Activated CD4-positive, alpha-beta T cell treated with anti-CD3 and anti-CD28 coated beads for 1 hour (primary cell): ENCODE results near the gene SYN1.
"Not testable (repeated sequence)": the region's sequence is repeated elsewhere in the genome, so short reads cannot be mapped to it uniquely, and the experiment has no call there.

Source experiments
- DNase-seq: peaks from one replicate; pipeline ENCODE4 v3.0.0-alpha.2; 2020

SYN1 gene

DNA sequence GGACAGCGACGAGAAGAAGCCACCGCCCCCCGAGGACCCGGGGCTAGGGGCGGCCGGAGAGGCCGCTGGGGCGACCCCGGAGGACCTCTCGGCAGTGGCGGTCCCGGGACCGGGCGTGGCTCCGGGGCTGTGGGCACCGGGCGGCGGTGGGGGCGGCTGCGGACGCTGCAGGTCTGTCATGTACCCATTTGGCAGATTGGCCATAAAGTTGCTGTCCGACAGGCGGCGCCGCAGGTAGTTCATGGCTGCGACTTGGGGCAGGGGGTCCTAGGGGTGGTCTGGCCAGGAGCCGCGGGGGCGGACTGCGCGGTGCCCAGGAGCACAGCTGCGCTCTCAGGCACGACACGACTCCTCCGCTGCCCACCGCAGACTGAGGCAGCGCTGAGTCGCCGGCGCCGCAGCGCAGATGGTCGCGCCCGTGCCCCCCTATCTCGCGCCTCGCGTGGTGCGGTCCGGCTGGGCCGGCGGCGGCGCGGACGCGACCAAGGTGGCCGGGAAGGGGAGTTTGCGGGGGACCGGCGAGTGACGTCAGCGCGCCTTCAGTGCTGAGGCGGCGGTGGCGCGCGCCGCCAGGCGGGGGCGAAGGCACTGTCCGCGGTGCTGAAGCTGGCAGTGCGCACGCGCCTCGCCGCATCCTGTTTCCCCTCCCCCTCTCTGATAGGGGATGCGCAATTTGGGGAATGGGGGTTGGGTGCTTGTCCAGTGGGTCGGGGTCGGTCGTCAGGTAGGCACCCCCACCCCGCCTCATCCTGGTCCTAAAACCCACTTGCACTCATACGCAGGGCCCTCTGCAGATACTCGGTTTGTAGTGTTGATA lies at the start of gene SYN1:
Gene SYN1 (minus strand): TSS at position 372 of the 817 bp plus-strand sequence. CDS start 129 bp downstream, at position 243.
- peak; percentile 67 for DNase-seq

- DNase-seq, result not testable (repeated sequence)
Measured at GRCh38 chrX:47665797-47666196, 46.1 kb upstream of the SYN1 start.

DNA sequence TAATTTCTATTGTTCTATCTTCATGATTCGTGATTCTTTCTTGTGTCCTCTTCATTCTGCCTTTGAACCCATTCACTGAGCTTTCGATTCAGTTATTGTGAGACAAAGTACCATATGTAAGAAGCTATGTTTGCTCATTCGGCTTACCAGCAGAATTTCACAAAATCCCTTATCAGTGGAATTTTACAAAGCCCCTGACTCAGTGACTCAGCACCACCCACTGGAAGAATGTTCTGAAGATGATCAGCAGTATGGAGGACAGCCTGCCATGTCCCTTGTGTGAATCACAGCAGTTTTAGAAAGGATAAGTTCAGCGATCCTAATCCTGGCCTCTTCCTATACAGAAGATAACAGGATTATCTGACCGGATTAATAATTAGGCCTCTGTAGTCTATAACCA lies 45.1 kb upstream of the SYN1 start:
- DNase-seq, result no peak

GRCh38 chrX:47662144-47662657 lies 42.5 kb upstream of the SYN1 start:
- DNase-seq, result no peak

GRCh38 chrX:47661539-47661938 lies 41.9 kb upstream of the SYN1 start:
- no peak for DNase-seq

GRCh38 chrX:47659421-47659726 lies 39.7 kb upstream of the SYN1 start:
- no peak for DNase-seq

GRCh38 chrX:47658684-47659420 lies 39.2 kb upstream of the SYN1 start, which contains the start of gene UXT:
UXT (minus strand) TSS chrX:47659180; CDS start chrX:47658927, 253 bp downstream.
- peak; percentile 82 for DNase-seq

GRCh38 chrX:47658301-47658683 lies 38.6 kb upstream of the SYN1 start:
- no peak for DNase-seq

DNA sequence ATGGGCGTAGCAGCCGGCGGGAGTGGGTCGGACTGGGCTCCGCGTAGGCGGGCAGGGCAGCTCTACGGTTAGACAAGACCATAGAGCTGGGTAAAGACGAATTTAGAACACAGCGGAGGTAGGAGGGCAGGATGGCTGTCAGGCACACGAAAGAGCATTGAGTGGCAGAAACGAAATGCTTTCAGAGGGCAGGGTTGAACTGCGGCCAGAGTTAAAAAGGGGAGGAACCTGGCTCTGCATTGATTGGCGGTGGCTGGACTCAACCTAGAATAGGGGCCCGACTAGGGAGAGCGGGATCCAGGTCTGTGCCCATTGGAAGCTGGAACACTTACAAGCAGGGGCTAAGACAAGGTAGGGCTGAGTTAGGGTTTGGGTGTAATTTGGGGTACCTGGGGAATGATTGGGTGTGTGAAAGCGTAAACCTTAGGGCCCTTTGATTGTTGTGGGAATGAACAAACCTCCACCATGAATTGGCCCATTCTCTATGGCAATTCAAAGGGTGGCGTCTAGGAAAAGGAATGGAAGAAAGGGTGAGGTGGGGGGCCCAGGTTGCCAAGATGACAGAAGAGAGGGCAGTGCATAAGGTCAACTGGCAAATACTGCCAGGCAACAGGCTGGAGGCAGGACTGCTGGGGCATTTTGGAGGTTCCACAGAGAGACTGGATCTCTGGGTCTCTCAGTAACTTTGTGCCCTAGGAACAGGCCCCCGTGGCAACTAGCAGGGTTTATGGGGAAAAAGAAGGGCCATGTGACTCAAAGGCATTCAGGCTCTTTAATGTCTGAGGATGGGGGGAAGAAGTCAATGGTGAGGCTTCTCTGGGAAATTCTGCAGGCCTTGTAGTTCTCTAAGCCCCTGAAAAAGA lies 31.6 kb upstream of the SYN1 start:
- no peak for DNase-seq

GRCh38 chrX:47650164-47651042 lies 30.7 kb upstream of the SYN1 start, which contains the start of gene ELK1:
ELK1 (minus strand) TSS chrX:47650563; CDS start chrX:47641441, 9,122 bp downstream.
- DNase-seq, result peak; percentile 81

DNA sequence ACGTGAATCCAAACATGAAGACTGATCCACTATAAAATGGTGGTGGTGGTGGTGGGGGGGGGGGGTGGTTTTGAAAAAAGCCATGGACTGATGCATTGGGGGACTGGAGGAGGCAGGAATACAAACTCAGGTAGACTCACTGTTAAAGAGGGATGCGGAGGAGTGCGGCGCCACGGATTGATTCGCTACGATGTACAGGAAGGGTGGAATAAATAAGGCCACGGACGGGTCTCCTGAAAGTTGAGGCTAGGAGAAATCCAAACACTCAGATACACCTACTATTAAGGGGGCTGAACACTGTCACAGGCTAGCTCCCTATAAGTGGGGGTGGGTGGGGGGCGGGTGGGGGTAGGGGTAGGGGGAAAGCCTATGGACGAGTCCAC lies 30.1 kb upstream of the SYN1 start:
- DNase-seq, result no peak

DNA sequence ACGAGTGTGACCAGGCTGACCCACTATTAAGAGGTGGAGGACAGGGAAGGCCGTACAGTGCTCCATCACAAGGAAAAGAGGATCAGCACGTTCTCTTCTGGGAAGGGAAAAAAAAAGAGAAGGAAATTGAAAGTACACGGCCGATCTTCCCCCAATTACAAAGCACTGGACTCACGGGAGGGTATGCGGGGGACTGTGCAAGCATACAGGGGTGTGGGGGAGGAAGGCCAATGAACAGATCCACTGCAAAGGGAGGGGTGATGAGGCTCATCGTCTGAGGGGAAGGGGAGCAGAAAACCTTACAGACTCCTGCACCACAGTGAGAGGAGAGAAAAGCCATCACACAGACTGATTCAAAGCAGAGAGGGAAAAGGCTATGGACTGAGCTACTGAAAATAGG lies 29.6 kb upstream of the SYN1 start:
- no peak for DNase-seq

DNA sequence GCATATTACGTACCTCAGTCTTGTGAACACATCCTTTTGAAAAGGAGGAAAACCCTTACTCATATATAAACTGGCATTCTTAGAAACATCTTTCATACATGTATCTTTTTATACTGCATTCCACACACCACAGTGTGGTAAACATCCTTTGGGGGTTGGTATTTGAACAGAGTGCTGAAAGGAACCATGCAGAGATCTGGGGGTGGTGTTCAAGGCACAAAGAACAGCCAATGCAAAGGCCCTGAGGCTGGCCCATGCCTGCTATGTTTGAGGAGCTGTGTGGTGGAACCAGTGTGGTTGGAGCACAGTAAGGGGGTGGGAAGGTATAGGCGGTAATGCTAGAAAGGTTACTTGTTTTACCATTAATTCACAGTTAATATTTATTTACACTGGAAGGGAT lies 28.7 kb upstream of the SYN1 start:
- no peak for DNase-seq

GRCh38 chrX:47646636-47647035 lies 27.0 kb upstream of the SYN1 start:
- DNase-seq, result no peak

DNA sequence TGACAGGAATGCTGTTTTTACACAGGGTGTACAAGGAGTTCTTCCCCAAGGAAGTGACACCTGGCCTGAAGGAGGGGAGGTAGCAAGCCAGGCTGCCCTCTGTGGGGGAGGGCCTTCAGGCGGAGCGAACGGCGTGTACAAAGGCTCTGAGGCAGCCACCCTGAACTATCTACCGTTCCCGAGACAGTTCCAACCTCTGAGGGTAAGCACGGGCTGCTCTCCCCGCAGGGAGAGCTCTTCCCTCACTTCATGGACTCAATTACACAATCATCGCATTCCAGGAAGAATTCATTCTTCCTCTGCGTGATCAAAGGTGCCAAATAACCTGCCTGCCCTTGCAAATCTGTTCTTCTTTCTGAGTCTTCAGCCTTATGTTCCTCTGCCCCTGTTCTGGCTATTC lies 25.9 kb upstream of the SYN1 start:
- no peak for DNase-seq

- no peak for DNase-seq
Measured at GRCh38 chrX:47644557-47645091, 25.0 kb upstream of the SYN1 start.

- DNase-seq, result no peak
Measured at GRCh38 chrX:47643926-47644325, 24.3 kb upstream of the SYN1 start.

- DNase-seq, result no peak
Measured at GRCh38 chrX:47638816-47639215, 19.2 kb upstream of the SYN1 start.

GRCh38 chrX:47637546-47638195 lies 18.0 kb upstream of the SYN1 start:
- DNase-seq, result no peak

DNA sequence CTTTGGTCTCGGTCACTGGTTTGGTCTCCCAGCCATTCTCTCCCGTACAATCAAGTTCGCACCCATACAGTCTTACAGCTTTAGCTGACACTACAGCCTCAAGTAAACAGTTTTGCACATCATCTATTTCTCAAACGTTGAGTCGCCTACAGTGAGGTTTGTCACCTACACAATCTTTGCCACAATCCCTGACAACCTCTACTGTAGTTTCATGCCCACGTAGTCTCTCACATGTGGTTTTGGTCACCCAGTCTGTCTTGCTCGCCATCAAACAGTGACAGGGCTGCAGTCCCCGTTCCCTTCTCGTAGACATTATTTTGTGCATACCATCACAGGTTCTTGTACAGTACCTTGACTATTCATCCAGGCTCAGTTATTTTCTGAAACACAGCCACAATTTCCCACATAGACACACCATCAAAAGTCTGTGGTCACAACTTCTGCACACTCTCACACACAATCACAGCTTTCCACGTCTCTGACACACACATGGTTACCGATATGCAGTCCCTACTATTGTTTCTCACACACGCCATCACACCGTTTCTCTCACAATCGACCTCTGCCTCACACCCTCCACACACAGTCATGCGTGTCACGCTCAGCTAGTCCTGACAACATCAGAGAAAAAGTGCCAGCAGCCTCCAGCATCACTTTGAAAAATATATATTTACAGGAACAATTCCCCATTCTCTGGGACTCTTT lies 15.4 kb upstream of the SYN1 start:
- no peak for DNase-seq
